ENCODE data around the gene MAP2K7. TPM values are rescaled to one million over a fixed set of nuclear protein-coding genes. Genes with fewer than 3 reads are reported as not detected.

MAP2K7 gene
- total RNA-seq, 1 experiment from 2014 or later: 37.4 TPM

DNA sequence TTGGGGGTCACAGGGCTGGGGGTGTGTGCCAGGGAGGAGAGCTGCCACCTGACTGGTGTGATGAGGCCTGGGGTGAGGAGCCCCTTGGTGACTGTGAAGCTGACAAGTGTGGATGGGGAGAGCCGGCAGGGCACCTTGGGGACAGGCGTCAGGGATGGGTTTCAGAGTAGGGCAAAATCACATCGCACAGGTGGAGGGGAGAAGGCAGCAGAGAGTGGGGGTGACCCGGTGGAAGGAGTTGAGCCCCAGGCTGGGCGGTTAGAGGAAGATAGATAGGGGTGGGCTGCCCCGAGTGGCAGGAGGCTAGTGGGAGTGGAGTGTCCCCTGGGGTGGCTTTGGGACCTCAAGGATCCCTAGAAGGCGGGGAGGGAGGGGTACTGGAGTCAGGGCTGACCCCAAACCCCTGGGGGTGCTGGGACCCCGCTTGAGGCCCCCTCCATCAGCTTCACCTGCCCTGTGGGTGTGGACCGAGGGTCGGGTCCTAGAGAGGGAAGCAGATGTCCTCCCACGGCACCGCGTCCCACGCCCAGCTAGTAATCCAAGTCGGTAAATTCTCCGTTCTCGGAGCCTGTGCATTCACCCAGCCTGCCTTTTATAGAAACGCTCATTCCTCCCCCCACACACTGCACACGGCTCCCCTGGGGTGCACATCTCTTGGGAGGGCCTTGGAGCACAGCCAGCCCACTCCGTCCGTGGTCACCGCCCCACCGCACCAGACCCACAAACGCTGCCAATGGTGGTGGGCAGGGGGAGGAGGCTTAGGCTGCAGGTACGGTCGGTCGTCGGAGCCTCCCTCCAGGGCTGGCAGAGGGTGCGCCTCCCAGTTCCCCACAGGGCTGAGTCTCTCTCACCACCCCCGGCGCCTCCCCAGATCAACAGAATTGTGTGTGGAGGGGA lies 19.9 kb downstream of the MAP2K7 start:
- no peaks in the 10 kb centered on the region for H3K9me3 Mint-ChIP-seq (ENCODE audit: unreplicated experiment)
- Histone ChIP-seq H3K4me3 (ENCODE audit: low read depth, low read length) (no peak overlapping the region), H3K4me1 (peaks cover 21% of the 10 kb centered on the region), H3K9me3 (no peaks in the 10 kb centered on the region), H3K36me3 (ENCODE audit: control insufficient read depth, insufficient read depth, low read length) (no peaks in the 10 kb centered on the region), H3K27me3 (replicated peaks; ENCODE audit: control insufficient read depth, insufficient read depth, low read length) (no peaks in the 10 kb centered on the region)
- no peak overlapping the region for H3K27ac Mint-ChIP-seq (ENCODE audit: unreplicated experiment)
- intact Hi-C loops (cut with micrococcal nuclease; ENCODE audit: unreplicated experiment): no loop called here
- TF ChIP-seq, protein P1, sequence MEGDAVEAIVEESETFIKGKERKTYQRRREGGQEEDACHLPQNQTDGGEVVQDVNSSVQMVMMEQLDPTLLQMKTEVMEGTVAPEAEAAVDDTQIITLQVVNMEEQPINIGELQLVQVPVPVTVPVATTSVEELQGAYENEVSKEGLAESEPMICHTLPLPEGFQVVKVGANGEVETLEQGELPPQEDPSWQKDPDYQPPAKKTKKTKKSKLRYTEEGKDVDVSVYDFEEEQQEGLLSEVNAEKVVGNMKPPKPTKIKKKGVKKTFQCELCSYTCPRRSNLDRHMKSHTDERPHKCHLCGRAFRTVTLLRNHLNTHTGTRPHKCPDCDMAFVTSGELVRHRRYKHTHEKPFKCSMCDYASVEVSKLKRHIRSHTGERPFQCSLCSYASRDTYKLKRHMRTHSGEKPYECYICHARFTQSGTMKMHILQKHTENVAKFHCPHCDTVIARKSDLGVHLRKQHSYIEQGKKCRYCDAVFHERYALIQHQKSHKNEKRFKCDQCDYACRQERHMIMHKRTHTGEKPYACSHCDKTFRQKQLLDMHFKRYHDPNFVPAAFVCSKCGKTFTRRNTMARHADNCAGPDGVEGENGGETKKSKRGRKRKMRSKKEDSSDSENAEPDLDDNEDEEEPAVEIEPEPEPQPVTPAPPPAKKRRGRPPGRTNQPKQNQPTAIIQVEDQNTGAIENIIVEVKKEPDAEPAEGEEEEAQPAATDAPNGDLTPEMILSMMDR (IDR thresholded peaks at IDR 0.05; ENCODE audit: insufficient read depth in 1 of 2, low read depth in 1 of 2, low read length in 1 of 2, severe bottlenecking in 1 of 2, unreplicated experiment in 1 of 2): no peak
- ChIA-PET POLR2A (interaction anchor here (0.6 kb wide), 1 partner anchor 54 kb away, joined by 4 read pairs; no protein-coding TSS in a partner anchor), CTCF (no interaction called here)
- H3K4me3 Mint-ChIP-seq (ENCODE audit: unreplicated experiment): no peak overlapping the region
- DNase-seq: no peak
- H3K27me3 Mint-ChIP-seq (ENCODE audit: insufficient read depth, unreplicated experiment): no peaks in the 10 kb centered on the region
- no TSS peak for BruUV-seq (replicated peaks)
- peaks cover 54% of the 10 kb centered on the region for H3K36me3 Mint-ChIP-seq (ENCODE audit: insufficient read depth, unreplicated experiment)
- H3K4me1 Mint-ChIP-seq (ENCODE audit: low read depth, unreplicated experiment): peaks cover 9% of the 10 kb centered on the region

DNA sequence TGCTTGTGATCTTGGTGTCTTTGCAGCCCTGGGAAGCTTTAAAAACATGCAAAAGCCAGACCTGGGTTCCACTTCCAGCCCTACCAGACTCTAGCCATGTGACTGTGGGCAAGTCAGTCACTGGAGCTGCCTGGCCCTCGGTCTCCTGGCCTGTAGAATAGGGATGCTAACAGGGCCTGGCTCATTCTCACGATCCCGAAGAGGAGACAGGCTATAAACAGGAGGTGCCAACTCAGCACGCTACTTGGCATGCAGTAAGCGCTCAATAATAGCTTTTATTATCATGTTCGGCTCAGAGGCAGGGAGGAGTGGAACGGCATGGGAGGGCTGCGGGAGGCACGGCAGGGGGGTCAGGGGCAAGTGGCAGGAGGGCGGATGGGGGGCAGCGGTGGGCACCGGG lies 20.6 kb downstream of the MAP2K7 start:
- H3K4me1 Mint-ChIP-seq (ENCODE audit: low read depth, unreplicated experiment): peaks cover 16% of the 10 kb centered on the region
- Histone ChIP-seq H3K27me3 (replicated peaks; ENCODE audit: control insufficient read depth, insufficient read depth, low read length) (no peaks in the 10 kb centered on the region), H3K4me1 (peaks cover 19% of the 10 kb centered on the region), H3K9me3 (no peaks in the 10 kb centered on the region), H3K4me3 (ENCODE audit: low read depth, low read length) (no peak overlapping the region), H3K36me3 (ENCODE audit: control insufficient read depth, insufficient read depth, low read length) (no peaks in the 10 kb centered on the region)
- H3K27ac Mint-ChIP-seq (ENCODE audit: unreplicated experiment): no peak overlapping the region
- TF ChIP-seq, protein P1 (IDR thresholded peaks at IDR 0.05; ENCODE audit: insufficient read depth in 1 of 2, low read depth in 1 of 2, low read length in 1 of 2, severe bottlenecking in 1 of 2, unreplicated experiment in 1 of 2): no peak
- BruUV-seq (replicated peaks): no TSS peak
- H3K36me3 Mint-ChIP-seq (ENCODE audit: insufficient read depth, unreplicated experiment): peaks cover 61% of the 10 kb centered on the region
- ChIA-PET POLR2A (interaction anchor here (0.6 kb wide), 1 partner anchor 55 kb away, joined by 4 read pairs; no protein-coding TSS in a partner anchor), CTCF (no interaction called here)
- intact Hi-C loops (cut with micrococcal nuclease; ENCODE audit: unreplicated experiment): no loop called here
- H3K27me3 Mint-ChIP-seq (ENCODE audit: insufficient read depth, unreplicated experiment): no peaks in the 10 kb centered on the region
- H3K4me3 Mint-ChIP-seq (ENCODE audit: unreplicated experiment): peak overlapping the region; percentile 82
- H3K9me3 Mint-ChIP-seq (ENCODE audit: unreplicated experiment): no peaks in the 10 kb centered on the region
- DNase-seq: no peak

DNA sequence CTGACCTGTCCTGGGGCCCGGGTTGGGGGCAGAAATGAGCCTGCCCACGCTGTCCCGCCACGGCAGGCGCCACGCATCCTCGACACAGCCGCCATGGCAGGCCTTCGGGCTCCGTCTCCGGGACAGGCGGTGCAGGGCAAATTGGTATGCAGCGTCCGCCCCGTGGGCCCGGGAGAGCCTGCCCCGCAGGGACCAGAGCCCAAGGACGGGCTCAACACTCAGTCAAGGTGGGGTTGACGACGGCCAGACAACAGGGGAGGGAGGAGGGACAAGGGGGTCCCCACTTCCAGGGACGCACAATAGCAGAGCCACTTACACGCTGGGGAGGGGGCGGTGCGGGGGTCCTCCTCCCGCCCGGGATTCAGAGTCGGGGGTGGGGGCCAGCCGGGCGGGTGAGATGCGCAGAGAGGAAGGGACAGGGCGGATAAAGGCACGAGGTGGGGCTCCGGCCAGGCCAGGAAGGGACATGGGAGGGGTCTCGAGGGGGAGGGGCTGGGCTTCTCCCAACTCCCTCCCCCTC lies 21.0 kb downstream of the MAP2K7 start:
- Histone ChIP-seq H3K4me1 (peaks cover 23% of the 10 kb centered on the region), H3K27me3 (replicated peaks; ENCODE audit: control insufficient read depth, insufficient read depth, low read length) (no peaks in the 10 kb centered on the region), H3K36me3 (ENCODE audit: control insufficient read depth, insufficient read depth, low read length) (no peaks in the 10 kb centered on the region), H3K9me3 (no peaks in the 10 kb centered on the region), H3K4me3 (ENCODE audit: low read depth, low read length) (no peak overlapping the region)
- ChIA-PET POLR2A (no interaction called here), CTCF (no interaction called here)
- Mint-ChIP-seq H3K27me3 (ENCODE audit: insufficient read depth, unreplicated experiment) (no peaks in the 10 kb centered on the region), H3K4me1 (ENCODE audit: low read depth, unreplicated experiment) (peaks cover 13% of the 10 kb centered on the region), H3K9me3 (ENCODE audit: unreplicated experiment) (no peaks in the 10 kb centered on the region), H3K27ac (ENCODE audit: unreplicated experiment) (no peak overlapping the region), H3K36me3 (ENCODE audit: insufficient read depth, unreplicated experiment) (peaks cover 62% of the 10 kb centered on the region), H3K4me3 (ENCODE audit: unreplicated experiment) (peak overlapping the region; percentile 82)
- DNase-seq: no peak
- no TSS peak for BruUV-seq (replicated peaks)
- intact Hi-C loops (cut with micrococcal nuclease; ENCODE audit: unreplicated experiment): loop anchor here (1.0 kb wide), 1 partner anchor 71 kb away; no protein-coding TSS in a partner anchor
- TF ChIP-seq, protein P1 (IDR thresholded peaks at IDR 0.05; ENCODE audit: insufficient read depth in 1 of 2, low read depth in 1 of 2, low read length in 1 of 2, severe bottlenecking in 1 of 2, unreplicated experiment in 1 of 2): no peak
